GM20431 (cell line): ENCODE measurements around the gene CFI.
"Not testable (repeated sequence)": the region's sequence is repeated elsewhere in the genome, so short reads cannot be mapped to it uniquely, and the experiment has no call there.

ENCODE experiments used
- in situ Hi-C: fragments of 300-500 bp; cut with MseI, MboI; formaldehyde crosslinking; loops from one replicate; pipeline ENCODE4 v1.15.0; 2020; ENCODE audit warnings: low sequenced_read_pairs; ENCODE audit not compliant: unreplicated experiment

CFI gene

DNA sequence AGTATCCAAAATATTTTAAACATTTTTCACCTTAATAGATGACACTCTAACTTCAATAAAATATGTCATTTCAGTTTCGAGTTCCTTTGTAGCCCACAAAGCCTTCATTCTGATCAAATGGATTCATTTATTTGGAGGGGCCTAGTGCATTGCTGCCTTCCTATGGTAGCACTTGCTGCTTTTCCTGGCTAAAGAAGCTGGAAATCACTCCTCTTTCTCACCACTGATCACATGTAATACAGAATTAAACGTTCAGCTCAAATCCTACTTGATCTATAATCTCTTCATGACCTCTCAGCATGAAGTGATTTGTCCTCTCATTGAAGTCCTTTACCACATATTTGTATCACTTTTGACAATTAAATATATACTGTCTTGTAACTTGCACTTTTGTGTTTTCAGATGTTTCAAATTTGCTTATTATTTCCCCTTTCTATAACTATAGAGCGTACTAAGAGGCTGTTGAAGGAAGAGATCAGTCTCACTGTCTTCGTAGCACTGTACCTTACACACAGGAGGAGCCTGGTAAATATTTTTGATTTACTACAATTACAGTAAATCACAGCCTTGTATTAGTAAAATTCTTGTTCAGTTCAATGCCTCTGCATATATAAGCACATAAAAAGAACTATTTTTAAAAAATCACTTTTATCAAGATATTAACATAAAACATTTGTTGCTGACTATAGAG is 555 bp downstream of the CFI start:
- in situ Hi-C loops = loop anchor here (10.0 kb wide), 1 partner anchor 376 kb away; no protein-coding TSS in a partner anchor

DNA sequence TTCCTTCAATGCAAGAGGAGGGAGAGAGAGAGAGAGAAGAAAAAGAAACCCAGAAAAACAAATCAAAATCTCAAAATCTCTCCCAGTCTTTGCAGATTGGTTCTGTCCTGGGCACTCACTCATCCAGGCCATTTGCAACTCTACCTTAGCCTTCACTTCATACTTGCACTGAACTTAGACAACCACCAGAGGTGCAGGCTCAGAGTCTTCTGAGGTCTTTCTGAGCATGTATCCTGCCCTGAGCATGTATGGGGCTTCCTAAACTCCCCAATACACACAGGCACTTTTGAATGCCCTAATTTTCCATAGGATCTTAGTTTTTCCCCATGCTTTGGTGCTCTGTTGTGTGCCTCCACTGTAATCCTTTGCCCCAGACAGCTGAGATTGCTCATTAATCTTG is 2.9 kb downstream of the CFI start:
- in situ Hi-C loops = no loop called here

DNA sequence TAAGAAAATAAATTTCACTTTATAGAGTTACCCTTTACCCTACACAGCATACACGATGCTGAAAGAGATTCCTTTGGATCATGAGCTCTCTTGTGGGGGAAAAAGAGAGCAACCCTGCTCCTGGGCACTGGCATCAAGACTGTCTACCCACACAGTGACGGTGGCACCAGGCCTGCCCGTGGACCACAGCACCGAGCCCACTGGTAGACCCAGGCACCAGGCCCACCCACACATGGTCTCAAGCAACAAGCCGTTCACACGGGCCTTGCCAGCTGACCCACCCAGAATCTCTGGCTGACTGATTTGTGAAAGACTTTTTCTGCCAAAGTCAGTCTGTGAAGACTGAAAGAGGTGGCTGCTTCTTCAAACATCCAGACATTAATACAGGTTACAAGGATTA is 6.7 kb downstream of the CFI start:
- in situ Hi-C loops = no loop called here

DNA sequence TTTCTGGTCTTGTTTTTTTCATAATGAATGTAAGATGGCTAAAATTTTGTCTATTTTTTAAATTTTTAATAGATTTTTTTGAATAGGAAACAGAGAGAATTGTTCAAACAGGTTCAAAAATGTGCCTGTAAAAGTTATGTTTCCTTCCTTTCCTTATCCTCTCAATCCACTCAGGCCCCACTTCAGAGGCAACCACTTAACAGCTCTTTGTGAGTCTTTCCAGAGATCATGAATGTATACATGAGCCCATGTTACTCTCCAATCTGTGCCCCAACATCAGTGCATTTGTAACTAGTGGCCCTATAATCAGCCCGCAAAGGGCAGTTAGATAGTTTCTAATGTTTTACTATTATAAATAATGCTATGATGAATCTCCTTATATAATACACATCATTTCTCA is 14.0 kb downstream of the CFI start:
- in situ Hi-C loops = no loop called here

DNA sequence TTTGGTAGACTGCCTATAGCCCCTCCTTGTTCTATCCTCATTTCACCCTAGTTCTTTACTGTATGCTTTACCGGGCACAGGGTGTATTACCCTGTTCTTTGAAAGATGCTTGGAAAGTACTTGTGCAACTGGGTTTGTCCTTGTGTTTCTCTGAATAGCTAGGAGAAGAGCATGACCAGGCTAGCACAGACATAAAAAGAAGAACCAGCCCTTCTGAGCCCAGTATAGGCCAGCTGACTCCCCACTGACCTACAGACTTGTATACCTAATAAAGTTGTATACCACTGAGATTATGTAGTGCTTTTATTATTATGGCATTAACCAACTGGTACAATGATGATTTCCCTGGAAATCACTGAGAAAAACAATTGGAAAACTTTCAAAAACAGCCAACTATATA is 15.0 kb downstream of the CFI start:
- in situ Hi-C loops = no loop called here

DNA sequence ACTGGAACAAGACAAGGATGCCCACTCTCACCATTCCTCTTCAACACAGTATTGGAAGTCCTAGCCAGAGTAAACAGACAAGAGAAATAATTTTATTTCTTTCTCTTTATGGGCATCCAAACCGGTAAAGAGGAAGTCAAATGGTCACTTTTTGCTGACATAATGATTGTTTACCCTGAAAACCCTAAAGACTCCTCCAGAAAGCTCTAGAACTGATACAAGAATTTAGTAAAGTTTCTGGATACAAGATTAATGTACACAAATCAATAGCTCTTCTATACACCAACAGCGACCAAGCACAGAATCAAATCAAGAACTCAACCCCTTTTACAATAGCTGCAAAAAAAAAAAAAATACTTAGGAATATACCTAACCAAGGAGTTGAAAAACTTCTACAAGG is 19.7 kb downstream of the CFI start:
- in situ Hi-C loops = not testable (repeated sequence)

DNA sequence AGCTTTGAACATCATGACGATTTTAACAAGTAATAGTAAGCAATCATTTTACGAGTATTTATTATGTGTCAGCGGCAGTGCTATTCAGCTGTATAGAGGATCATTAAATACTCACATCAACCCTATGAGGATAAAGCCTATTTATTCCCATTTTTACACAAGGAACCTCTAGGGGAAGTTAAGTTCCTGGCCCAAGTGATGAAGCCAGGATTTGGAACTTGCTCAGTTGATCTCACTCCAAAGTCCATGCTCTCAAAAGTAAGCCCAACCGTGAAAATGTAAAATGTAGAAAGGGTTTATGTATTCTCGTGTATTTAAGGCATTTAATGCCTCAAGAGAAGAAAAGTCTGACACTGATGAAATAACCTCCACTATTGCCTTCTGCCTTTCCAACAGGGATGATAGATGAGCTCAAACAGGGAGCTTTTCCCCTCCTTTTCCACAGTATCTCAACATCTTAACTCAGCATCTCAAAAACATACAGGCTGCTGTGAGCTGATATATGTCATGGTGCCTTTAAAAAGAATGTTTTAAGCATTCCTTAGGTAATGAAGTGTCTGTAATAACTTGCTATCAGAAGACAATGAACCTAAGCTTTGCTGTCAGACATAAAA is 36.9 kb downstream of the CFI start:
- in situ Hi-C loops = no loop called here

DNA sequence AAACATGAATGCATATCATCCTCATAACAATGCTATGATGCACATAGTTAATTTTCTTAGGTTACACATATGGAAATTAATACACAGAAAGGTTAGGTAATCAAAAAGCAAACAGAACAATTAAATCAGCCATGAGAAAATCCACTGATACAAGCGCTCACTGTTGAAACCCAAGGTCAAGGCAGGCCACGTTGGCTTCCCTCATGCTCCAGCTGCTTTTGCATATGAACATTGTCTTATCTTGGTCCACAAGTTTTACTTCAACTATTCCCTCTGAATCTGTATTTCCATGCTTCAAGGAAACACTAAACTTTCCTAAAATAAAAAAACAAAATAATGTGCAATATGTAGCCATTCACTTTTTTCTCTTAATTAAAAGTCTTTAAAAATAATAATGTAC is 37.4 kb downstream of the CFI start:
- in situ Hi-C loops = no loop called here

DNA sequence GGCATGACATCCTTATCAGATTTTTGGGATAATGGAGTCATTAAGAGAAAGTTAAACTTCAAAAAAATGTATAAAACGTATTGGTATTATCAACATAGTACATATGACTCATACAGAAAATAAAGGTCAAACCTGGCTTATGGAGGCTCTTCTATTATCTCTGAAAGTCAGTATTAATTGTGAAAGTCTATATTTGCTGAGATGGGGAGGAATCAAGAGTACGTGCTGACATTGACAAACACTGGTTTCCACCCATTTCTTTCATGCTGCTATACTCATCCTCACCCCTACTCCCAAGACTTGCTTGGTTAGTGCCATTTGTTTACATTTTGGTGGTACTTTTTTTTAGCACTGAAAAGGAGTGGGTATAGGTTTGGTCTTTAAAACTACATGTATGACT is 41.1 kb downstream of the CFI start:
- in situ Hi-C loops = no loop called here

DNA sequence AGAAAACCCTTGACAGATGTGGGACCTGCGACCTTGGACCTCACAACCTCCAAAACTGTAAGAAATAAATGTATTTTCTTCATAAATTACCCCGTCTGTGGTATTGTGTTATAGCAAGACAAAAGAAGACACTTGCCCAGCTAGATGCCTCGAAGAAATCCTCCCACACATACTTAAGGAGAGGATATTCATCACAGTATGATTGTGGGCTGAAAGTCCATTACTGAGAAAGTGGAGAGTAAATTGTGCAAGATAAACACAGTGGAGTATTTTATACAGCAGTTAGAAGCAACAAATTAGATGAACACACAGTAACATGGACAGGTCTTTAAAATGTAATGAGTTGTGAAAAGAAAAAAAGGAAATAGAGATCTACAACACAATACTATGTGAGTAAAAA is 46.1 kb downstream of the CFI start:
- in situ Hi-C loops = no loop called here

DNA sequence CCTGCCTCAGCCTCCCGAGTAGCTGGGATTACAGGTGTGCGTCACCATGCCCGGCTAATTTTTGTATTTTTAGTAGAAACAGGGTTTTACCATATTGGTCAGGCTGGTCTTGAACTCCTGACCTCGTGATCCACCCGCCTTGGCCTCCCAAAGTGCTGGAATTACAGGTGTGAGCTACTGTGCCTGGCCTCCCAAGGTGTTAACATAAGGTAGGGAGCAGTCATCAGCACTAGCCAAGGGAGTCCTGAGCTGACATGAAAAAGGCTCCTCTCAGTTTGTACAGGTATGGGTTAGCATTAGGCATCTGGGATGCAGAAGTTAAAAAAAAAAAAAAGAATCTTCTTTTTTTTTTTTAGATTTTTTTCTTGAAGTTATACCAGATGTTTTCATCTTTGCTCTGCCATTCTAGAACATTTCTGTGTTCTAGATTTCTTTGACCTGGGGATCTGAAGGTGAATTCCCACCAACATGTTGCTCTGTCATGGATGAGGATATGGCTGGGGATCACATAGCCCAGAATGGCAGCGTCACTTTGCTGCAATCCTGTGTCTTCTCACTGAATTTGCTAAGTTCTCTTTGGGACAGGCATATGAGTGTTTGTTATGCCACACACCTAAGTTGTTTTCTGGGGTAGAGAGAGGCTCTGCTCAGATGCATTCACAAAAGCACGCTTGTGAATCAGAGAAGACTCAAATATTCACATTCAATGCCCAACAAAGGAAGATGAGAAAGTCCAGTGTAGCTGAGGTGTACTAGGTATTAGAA is 47.5 kb downstream of the CFI start:
- in situ Hi-C loops = no loop called here

DNA sequence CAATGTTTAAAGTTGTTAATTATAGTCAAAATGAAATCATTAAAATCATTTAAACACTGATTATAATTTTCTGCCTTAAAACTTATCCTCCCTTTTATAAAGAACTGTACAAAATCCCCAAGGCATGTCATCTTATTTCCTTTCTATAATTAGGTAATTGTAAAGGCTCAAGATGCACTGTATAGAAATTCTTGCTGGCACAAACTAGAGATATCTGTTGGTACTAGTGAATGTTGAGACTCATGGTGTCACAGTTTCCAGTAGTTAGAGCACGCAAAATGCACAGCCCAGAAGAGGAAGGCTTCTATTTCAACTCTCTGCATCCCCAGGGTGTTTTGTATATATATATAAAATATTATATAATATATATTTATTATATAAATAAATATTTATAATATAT is 49.3 kb downstream of the CFI start:
- in situ Hi-C loops = no loop called here

DNA sequence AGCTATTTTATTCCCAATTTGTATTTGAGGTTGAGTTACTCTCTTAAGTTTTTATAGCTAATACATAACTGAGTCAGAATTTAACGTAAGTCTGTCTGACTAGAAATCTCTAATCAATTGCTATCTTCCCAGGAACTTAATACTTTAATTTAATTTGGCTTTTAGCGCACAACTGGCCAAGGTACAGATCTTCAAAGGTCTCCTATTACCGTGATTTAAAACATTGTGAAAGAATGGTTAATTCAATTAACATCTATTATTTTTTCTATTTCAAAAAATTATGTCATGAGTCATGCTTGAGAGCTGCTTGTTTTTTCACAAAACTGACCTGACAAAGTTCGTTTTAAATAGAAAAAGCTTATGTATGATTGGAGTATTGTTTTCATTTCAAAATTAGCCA is 49.9 kb downstream of the CFI start:
- in situ Hi-C loops = no loop called here

DNA sequence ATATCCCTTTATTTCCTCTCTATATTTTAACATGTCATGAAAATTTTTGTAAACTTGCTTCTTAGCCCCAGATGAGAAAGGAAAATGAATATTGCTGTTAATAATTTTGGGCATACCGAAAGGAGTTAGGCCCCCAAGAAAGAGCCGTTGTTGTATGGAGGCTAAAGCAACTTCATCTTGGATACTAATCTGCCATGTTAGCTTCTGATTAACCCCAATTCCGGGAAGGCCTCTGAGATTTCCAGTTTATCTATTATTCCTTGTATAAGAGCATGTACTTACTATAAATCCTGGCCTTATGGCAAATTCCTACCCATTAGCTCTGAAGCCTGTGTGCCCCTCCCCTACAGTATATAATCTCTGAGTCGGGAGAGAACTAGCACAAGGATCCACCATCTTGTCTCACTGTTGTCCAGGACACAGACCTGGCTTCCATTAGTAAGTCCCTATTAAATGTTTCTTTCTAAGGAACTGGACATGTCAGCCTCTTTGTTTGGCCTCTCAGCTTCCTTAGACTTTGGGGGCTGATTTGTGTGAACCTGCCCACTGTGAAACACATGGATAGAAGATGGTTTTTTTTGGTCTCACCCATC is 51.1 kb downstream of the CFI start:
- in situ Hi-C loops = no loop called here

DNA sequence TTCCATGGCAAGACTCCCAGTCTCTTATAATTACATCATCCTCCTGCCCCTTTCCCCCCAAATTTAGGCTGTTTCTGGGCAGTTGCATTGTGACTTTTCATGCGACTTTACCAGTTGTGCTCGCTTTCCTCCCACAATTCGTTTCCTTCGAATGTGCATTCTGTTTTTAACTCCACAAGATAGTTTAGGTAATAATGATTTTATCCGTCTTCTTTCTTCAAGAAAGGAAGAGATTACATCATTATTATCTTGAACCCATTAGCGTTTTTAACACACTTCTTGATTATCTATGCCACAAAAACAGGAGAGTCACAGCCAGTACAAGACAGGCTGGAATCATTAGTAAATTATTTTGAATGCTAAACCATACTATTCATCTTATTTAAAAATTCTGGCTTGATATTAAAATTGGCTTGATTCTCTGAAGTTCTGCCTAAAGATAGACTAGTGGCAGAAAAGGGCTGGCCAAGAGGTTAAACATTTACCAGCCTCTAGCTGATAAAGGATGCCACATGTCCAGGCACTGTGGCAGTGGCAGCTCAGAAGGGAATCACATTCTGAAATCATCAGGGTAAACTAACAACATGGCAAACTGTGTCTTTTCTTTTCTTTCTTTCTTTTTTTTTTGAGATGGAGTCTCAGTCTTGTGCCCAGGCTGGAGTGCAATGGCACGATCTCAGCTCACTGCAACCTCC is 52.3 kb downstream of the CFI start:
- in situ Hi-C loops = no loop called here

DNA sequence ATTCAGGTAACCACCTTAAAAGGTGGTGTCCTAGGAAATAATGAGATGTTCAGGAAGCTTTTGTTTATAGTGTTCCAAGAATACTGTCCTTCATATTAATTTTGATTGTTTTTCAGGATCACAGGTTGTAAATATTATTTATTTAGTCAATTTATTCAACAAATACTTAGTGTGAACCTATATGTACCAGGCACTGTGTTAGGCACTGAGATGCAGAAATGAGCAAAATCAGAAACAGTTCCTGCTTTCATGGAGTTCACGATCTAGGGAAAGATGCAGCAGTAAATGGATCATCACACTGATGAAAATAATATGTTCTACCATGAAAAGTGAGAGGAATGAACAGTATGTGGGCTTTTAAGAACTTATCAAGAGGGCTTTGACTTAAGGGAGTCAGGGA is 53.7 kb downstream of the CFI start:
- in situ Hi-C loops = no loop called here

DNA sequence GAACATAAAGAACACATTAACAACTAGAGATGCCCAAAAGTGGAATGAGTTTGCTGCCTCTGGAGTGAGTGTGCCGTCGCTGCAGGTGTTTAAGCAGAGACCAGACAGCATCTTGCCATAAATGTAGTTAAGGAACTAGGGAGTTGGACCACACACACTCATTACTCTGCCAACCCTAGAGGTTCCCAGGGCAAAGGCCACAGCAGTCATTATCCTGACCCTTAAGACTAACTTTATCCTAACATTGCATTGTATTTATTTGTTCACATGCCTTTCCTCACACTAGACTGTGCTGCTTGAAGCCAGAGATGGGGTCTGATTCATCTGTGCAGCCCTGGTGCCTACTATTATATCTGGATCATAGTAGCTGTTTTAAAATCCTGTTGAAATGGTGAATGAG is 55.1 kb downstream of the CFI start:
- in situ Hi-C loops = no loop called here

DNA sequence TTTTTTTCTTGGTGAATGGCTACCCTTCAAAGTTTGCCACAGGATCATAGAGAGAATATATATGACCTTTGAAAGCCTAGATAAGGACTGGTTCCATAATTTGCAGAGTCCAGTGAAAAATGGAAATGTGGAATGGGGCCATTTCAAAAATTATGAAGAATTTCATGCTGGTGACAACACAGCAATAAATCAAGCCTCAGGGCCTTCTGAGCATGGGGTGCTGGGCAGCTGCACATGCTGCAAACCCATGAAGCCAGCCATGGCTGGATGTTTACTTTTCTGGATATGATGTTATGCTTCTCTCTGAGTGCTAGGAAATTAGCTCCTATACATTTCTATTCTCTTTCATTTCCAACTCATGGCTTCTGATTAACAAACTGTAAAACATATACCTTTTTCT is 56.0 kb downstream of the CFI start:
- in situ Hi-C loops = no loop called here

DNA sequence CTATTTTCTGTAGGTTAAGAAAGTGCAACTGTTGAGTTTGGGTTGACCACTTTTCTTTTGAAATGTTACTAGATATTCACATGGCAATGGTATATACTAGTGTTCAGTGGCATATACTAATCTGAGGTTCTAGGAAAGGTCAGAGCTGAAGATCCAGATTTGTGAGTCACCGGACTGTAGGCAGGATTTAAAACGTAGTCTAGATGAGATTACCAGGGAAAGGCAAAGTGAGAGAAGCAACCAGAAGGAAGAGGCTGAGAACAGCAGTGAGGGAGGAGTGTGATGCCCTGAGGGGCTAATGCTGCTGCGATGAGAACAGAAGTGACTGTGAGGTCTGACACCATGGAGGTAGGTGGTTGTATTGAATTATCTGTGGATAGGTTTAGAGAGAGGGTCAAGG is 62.3 kb downstream of the CFI start:
- in situ Hi-C loops = no loop called here

DNA sequence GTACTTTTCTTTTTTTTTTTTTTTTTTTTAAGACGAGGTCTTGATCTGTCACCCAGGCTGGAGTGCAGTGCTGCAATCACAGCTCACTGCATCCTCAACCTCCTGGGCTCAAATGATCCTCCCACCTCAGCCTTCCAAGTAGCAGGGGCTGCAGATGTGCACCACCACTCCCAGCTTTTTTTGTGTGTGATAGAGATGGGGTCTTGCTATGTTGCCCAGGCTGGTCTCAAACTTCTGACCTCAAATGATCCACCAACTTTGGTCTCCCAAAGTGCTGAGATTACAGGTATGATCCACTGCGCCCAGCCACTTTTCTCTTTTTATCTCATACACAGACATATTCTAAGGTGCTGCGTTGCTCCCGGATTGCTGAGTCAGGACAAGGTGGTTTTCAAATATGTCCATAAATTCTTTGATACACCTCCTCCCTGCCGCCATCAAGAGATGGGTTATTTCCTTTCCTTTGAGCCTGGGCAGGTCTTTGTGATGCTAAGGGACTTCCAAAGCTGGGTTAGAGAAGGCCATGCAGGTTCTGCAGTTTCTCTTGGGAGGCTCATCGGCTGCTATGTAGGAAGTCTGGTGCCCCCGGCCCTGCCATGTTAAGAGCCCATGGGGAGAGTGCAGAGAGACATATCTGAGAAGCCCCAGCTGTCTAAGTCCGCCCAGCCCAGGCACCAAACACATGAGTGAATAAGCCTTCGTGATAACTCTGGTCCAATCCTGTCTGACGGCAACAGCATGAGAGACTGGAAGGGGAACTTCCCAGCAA is 63.5 kb downstream of the CFI start:
- in situ Hi-C loops = no loop called here
